ENCODE results near the gene ARHGEF11.

ARHGEF11 gene

DNA sequence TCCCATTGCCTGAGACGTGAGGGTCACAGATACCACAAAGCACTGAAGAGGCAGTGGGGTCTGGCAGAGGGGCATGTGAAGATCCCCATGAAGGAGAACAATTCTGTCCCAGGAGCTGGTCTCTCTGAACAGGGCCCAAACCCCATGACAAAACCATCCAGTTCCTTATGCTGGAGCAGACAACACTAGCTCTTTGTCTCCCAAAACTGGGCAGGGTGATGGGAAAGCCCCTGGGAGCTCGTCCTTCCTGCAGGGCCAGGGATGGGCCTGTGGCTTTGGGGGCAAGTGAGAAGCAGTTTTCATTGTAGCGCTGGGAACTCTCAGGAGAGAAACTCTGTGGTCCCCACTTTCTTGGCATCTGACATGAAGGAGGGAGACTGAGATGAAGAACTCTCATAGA lies 45.2 kb upstream of the ARHGEF11 start:
- TF ChIP-seq, protein P1, sequence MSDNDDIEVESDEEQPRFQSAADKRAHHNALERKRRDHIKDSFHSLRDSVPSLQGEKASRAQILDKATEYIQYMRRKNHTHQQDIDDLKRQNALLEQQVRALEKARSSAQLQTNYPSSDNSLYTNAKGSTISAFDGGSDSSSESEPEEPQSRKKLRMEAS (IDR thresholded peaks at IDR 0.05; ENCODE audit: low read depth, low read length): no peak
- TF ChIP-seq, protein P2, sequence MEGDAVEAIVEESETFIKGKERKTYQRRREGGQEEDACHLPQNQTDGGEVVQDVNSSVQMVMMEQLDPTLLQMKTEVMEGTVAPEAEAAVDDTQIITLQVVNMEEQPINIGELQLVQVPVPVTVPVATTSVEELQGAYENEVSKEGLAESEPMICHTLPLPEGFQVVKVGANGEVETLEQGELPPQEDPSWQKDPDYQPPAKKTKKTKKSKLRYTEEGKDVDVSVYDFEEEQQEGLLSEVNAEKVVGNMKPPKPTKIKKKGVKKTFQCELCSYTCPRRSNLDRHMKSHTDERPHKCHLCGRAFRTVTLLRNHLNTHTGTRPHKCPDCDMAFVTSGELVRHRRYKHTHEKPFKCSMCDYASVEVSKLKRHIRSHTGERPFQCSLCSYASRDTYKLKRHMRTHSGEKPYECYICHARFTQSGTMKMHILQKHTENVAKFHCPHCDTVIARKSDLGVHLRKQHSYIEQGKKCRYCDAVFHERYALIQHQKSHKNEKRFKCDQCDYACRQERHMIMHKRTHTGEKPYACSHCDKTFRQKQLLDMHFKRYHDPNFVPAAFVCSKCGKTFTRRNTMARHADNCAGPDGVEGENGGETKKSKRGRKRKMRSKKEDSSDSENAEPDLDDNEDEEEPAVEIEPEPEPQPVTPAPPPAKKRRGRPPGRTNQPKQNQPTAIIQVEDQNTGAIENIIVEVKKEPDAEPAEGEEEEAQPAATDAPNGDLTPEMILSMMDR (IDR thresholded peaks at IDR 0.05; ENCODE audit: low read depth, low read length): no peak
- no peak for TF ChIP-seq MYC (IDR thresholded peaks at IDR 0.05; ENCODE audit: low read depth, low read length)
- no peak for TF ChIP-seq POLR2A (IDR thresholded peaks at IDR 0.05; ENCODE audit: extremely low read depth, insufficient read length)
- no peak for DNase-seq (ENCODE audit: low read depth)
- no peak overlapping the region for H3K4me3 ChIP-seq (ENCODE audit: low read depth, low read length)

DNA sequence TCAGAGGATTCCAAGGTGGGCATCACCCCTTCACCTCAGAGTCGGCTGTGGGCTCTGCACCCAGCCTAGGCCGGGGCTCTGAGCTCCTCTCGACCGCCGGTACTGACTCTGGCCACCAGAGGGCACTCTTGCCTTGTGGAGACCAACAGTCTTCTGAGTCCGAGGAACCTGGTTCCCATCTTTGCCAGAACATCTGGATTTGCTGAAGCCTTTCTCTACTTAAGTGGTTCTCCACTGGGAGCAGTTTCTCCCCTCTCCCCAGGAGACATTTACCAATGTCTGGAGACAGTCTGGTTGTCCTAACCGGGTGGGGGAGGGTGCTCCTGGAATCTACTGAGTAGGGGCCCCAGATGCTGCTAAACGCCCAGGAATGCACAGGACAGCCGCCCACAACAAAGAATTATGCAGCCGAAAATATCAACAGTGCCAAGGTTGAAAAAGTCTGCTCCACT lies 44.7 kb upstream of the ARHGEF11 start:
- peak; percentile 77 for DNase-seq (ENCODE audit: low read depth)
- H3K4me3 ChIP-seq (ENCODE audit: low read depth, low read length): no peak overlapping the region
- TF ChIP-seq, protein P2 (IDR thresholded peaks at IDR 0.05; ENCODE audit: low read depth, low read length): peak; percentile 87
- TF ChIP-seq, protein P1 (IDR thresholded peaks at IDR 0.05; ENCODE audit: low read depth, low read length): no peak

DNA sequence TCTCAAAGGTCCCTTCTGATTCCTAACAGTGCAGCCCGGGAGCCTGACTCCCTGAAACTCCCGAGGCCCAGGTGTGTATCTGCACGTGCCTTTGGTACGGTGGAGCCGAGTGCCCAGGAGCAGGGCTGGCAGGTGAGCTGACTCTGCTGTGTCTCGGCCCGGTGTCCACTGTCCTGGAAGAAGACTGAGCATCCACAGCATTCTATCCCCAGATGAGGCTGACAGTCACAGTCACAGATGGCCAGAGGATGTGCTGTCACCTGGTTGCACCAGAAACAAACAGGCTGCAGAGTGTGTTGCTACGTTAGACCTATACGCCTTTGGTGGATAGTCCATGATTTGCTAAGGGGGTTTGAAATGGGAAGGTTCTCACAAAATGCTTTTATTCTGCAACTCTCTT lies 44.2 kb upstream of the ARHGEF11 start:
- H3K4me3 ChIP-seq (ENCODE audit: low read depth, low read length): no peak overlapping the region
- no peak for TF ChIP-seq MYC (IDR thresholded peaks at IDR 0.05; ENCODE audit: low read depth, low read length)
- TF ChIP-seq POLR2A (IDR thresholded peaks at IDR 0.05; ENCODE audit: extremely low read depth, insufficient read length): no peak
- TF ChIP-seq, protein P1 (IDR thresholded peaks at IDR 0.05; ENCODE audit: low read depth, low read length): no peak
- DNase-seq (ENCODE audit: low read depth): no peak

DNA sequence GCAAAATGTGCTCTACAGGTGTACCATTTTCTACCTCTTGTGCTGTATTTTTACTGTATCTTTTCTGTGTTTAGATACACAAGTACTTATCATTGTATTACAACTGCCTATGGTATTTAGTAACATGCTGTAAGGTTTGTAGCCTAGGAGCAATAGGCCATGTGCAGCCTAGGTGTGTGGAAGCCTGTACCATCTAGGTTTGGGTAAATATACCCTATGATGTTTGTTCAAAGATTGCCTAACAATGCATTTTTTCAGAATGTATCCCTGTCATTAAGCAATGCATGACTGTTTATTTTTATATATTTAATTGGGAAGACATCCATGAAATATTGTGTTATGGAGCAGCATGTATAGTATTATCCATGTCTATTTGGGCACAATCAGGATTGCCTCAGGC lies 43.1 kb upstream of the ARHGEF11 start:
- TF ChIP-seq, protein P1 (IDR thresholded peaks at IDR 0.05; ENCODE audit: low read depth, low read length): no peak
- TF ChIP-seq, protein P2 (IDR thresholded peaks at IDR 0.05; ENCODE audit: low read depth, low read length): no peak
- TF ChIP-seq POLR2A (IDR thresholded peaks at IDR 0.05; ENCODE audit: extremely low read depth, insufficient read length) (no peak), MYC (IDR thresholded peaks at IDR 0.05; ENCODE audit: low read depth, low read length) (no peak)
- no peak overlapping the region for H3K4me3 ChIP-seq (ENCODE audit: low read depth, low read length)
- no peak for DNase-seq (ENCODE audit: low read depth)

DNA sequence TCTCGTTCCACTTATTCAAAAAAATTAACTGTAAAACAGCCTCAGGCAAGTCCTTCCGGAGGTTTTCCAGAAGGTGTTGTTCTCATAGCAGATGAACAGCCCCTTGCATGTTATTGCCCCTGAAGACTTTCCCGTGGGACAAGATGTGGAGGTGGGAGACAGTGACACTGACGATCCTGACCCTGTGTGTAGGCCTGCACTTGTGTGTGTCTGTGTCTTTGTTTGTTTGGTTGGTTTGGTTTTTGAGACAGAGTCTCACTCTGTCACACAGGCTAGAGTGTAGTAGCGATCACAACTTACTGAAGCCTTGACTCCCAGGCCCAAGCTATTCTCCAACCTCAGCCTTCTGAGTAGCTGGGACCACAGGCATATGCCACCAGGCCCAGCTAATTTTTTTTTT lies 41.5 kb upstream of the ARHGEF11 start:
- TF ChIP-seq POLR2A (IDR thresholded peaks at IDR 0.05; ENCODE audit: extremely low read depth, insufficient read length) (no peak), MYC (IDR thresholded peaks at IDR 0.05; ENCODE audit: low read depth, low read length) (no peak)
- TF ChIP-seq, protein P2 (IDR thresholded peaks at IDR 0.05; ENCODE audit: low read depth, low read length): no peak
- TF ChIP-seq, protein P1 (IDR thresholded peaks at IDR 0.05; ENCODE audit: low read depth, low read length): no peak
- no peak for DNase-seq (ENCODE audit: low read depth)
- H3K4me3 ChIP-seq (ENCODE audit: low read depth, low read length): no peak overlapping the region

DNA sequence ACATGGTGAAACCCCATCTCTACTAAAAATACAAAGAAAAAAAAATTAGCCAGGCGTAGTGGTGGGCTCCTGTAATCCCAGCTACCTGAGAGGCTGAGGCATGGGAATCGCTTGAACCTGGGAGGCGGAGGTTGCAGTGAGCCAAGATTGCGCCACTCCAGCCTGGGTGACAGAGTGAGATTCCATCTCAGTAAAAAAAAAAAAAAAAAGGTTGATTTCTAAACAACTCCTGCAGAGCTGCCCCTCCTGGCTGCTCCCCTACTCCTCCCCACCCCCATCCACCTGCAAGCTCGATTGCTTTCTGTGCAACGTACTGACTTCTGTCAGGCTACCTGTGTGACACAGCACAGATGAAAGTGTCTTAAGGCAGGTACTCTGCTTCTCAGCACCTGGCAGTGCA lies 40.8 kb upstream of the ARHGEF11 start:
- TF ChIP-seq, protein P2 (IDR thresholded peaks at IDR 0.05; ENCODE audit: low read depth, low read length): no peak
- TF ChIP-seq, protein P1 (IDR thresholded peaks at IDR 0.05; ENCODE audit: low read depth, low read length): no peak
- TF ChIP-seq MYC (IDR thresholded peaks at IDR 0.05; ENCODE audit: low read depth, low read length): no peak
- TF ChIP-seq POLR2A (IDR thresholded peaks at IDR 0.05; ENCODE audit: extremely low read depth, insufficient read length): no peak
- H3K4me3 ChIP-seq (ENCODE audit: low read depth, low read length): no peak overlapping the region
- DNase-seq (ENCODE audit: low read depth): no peak

All from NB4 (cell line).